Heart right ventricle (tissue), 16 donors: ENCODE data around the gene CNR2. TPM values are rescaled to one million over a fixed set of nuclear protein-coding genes. Genes with fewer than 3 reads are reported as not detected.

Experiments used
- ATAC-seq, 8 donors: fragments of 200-7000 bp; cut with Tn5 transposase; one replicate each; pipeline ENCODE4 v1.9.1; 2020; ENCODE audit warnings: mild to moderate bottlenecking in 8 of 8, moderate library complexity in 8 of 8, moderate number of reproducible peaks in 1 of 8
- DNase-seq, 2 donors: peaks; one replicate each; pipeline ENCODE4 v3.0.0-alpha.2; 2020
- H3K27ac ChIP-seq, 10 donors: fragments of 200-600 bp; sonication (generic) in 2 of 10; one replicate each; pipeline versions ENCODE4 v1.5.0 to v1.8.0; 2020 to 2022; ENCODE audit warnings: mild to moderate bottlenecking in 3 of 10
- H3K27me3 ChIP-seq, 7 donors: fragments of 200-600 bp; one replicate each; pipeline ENCODE4 v1.8.0; 2021 to 2022; ENCODE audit warnings: mild to moderate bottlenecking in 2 of 7
- H3K36me3 ChIP-seq, 9 donors: fragments of 200-600 bp; sonication (generic) in 1 of 9; one replicate each; pipeline versions ENCODE4 v1.5.0 to v1.8.0; 2020 to 2022; ENCODE audit warnings: mild to moderate bottlenecking in 2 of 9
- H3K4me1 ChIP-seq, 9 donors: fragments of 200-600 bp; sonication (generic) in 1 of 9; one replicate each; pipeline versions ENCODE4 v1.5.0 to v1.8.0; 2020 to 2022; ENCODE audit warnings: mild to moderate bottlenecking in 4 of 9
- H3K4me3 ChIP-seq, 10 donors: fragments of 200-600 bp; sonication (generic) in 2 of 10; one replicate each; pipeline versions ENCODE4 v1.5.0 to v1.8.0; 2020 to 2022; ENCODE audit warnings: mild to moderate bottlenecking in 7 of 10, moderate library complexity in 2 of 10
- H3K9me3 ChIP-seq, 11 donors: fragments of 200-600 bp in 10 of 11; sonication (generic) in 2 of 11; one replicate each; pipeline versions ENCODE4 v1.5.0 to v1.8.0; 2013 to 2022; ENCODE audit warnings: mild to moderate bottlenecking in 2 of 11, control low read depth in 1 of 11, moderate library complexity in 1 of 11
- CTCF ChIP-seq, 9 donors: fragments of 200-600 bp; sonication (generic) in 2 of 9; IDR thresholded peaks; one replicate each; pipeline versions ENCODE4 v1.5.0 to v1.8.0; 2021 to 2022; ENCODE audit warnings: antibody characterized with exemption in 9 of 9, mild to moderate bottlenecking in 5 of 9, moderate library complexity in 1 of 9
- WGBS, 2 donors: extraction: QIAGEN DNeasy Blood & Tissue Kit; methylation state at CpG; one replicate each; pipeline ENCODE4 v1.1.7; 2013; ENCODE audit warnings: inconsistent platforms in 1 of 2; 5-methylcytosine and 5-hydroxymethylcytosine counted together
- intact Hi-C, 10 donors: fragments of 100-400 bp; cut with DNase I; formaldehyde crosslinking; loops; one replicate each; pipeline versions ENCODE4 v1.11.1 to v1.14.2; 2022
- polyA plus RNA-seq, 2 donors: library from polyadenylated mRNA; stranded (reverse); fragments of 200-250 nt; gene quantifications; one replicate each; pipeline ENCODE4 v1.2.3, GENCODE V29; 2013
- total RNA-seq, 10 donors: library from RNA; stranded (reverse); fragmentation: NEBNext Ultra II Directional in 3 of 10; extraction: Animal tissue kit (Norgen Biotek cat#: 25700) in 3 of 10; gene quantifications; one replicate each; pipeline versions ENCODE4 v1.2.1 to v1.2.4, GENCODE V29; 2021 to 2023
- donor health status: Arrhythmogenic right ventricular cardiomyopathy.
- donor health status: ischemic (EF 13 %, LVEDD 7.1; RV severe dilation, severe dysfunction).
- donor health status: healthy with polysubstance abuse.
- donor health status: DM: no; HTN: yes; CAD: no.
- donor health status: DM: no; HTN: no; CAD: no.
- donor health status: ischemic (EF 25% LVEDD 6.9; RV normal size, moderate dysfunction).
- donor health status: ischemic (EF 25% LVEDD 5.7; RV mildly dilated, moderate dysfunction).
- donor health status: healthy.
- donor health status: DM: yes; HTN: yes; CAD: no.
- donor health status: Ischemic cardiomyopathy.
- donor health status: ischemic (EF 35%, LVEDD 5.7; RV mildly dilated, moderate dysfunction).
- donor health status: nonischemic (EF 11% LVEDD 7.7; RV severe dilation, severe dysfunction).
- donor health status: DM: yes; HTN: yes; CAD: no.
- donor health status: PGD.
- donor health status: ischemic (EF 29% LVEDD 5.4; RV normal size, mild dysfunction).
- donor health status: nonischemic (EF 23%, LVEDD 6.1; RV moderate dilation, normal function).

CNR2 gene
- total and polyA plus RNA-seq, 12 donors = 0.01 to 0.19 TPM; not detected in 10

GRCh38 chr1:23916209-23917131 is 3.3 kb upstream of the CNR2 start:
- Histone ChIP-seq H3K36me3 (no peaks in the 10 kb centered on the region), H3K27ac (peak overlapping the region in 3 of 10 donors; percentile 6 to 27 (median 16)), H3K4me3 (no peak overlapping the region), H3K27me3 (no peaks in the 10 kb centered on the region), H3K4me1 (peaks cover 0 to 33% (median 8%) of the 10 kb centered on the region in 9 donors), H3K9me3 (no peaks in the 10 kb centered on the region)
- 47 to 49% methylated on average over 12 of the region's 12 CpGs for WGBS, 2 donors
- ATAC-seq (peak; percentile 73 to 86 (median 80)), DNase-seq (peak; percentile 51 to 56)
- intact Hi-C loops = loop anchor here in 6 of 10 donors (1.0 to 10.0 kb wide), 6 partner anchors 48 to 144 kb away; partner anchors contain the start of gene FUCA1 (in 2 of the 6)
- TF ChIP-seq CTCF (IDR thresholded peaks at IDR 0.05) = peak; percentile 34 to 76 (median 64)

GRCh38 chr1:23915466-23915865 is 2.3 kb upstream of the CNR2 start:
- TF ChIP-seq CTCF (IDR thresholded peaks at IDR 0.05) = no peak
- DNase-seq (no peak), ATAC-seq (no peak)
- Histone ChIP-seq H3K27ac (no peak overlapping the region), H3K27me3 (no peaks in the 10 kb centered on the region), H3K9me3 (no peaks in the 10 kb centered on the region), H3K4me3 (no peak overlapping the region), H3K4me1 (peaks cover 0 to 38% (median 2%) of the 10 kb centered on the region in 9 donors), H3K36me3 (no peaks in the 10 kb centered on the region)
- 92 to 96% methylated on average over 5 of the region's 5 CpGs for WGBS, 2 donors
- intact Hi-C loops = loop anchor here in 6 of 10 donors (5.0 to 10.0 kb wide), 4 partner anchors 51 to 143 kb away; partner anchors contain the start of gene FUCA1 (in 1 of the 6)

DNA sequence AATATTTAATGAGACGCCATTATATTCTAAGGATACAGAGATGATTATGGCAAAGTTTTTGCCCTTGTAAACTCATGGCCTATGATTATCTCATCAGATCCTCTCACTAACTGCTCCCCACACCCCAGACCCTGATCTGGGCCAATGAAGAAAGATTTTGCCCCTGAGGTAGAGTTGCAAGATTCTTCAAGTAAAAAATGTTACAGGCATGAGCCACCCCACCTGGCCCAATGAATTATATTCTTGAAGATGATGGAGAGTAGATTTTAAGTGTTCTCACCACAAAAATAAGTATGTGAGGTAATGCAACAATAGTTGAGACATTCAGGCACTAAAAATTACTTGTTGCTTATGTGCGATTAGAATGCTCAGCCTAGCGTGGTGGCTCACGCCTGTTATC is 1.8 kb upstream of the CNR2 start:
- H3K27me3 ChIP-seq = no peaks in the 10 kb centered on the region
- DNase-seq (no peak), ATAC-seq (no peak)
- H3K9me3 ChIP-seq = no peaks in the 10 kb centered on the region
- intact Hi-C loops = loop anchor here in 6 of 10 donors (5.0 to 10.0 kb wide), 4 partner anchors 50 to 143 kb away; partner anchors contain the start of gene FUCA1 (in 1 of the 6)
- TF ChIP-seq CTCF (IDR thresholded peaks at IDR 0.05) = no peak
- H3K36me3 ChIP-seq = no peaks in the 10 kb centered on the region
- WGBS, 2 donors = 98% methylated on average over 4 of the region's 4 CpGs
- H3K4me1 ChIP-seq = peaks cover 0 to 34% (median 0%) of the 10 kb centered on the region in 9 donors
- H3K4me3 ChIP-seq = no peak overlapping the region
- no peak overlapping the region for H3K27ac ChIP-seq

- ATAC-seq = no peak
- peaks cover 0 to 52% (median 0%) of the 10 kb centered on the region in 9 donors for H3K4me1 ChIP-seq
- intact Hi-C loops = loop anchor here in 2 of 10 donors (10.0 kb wide), 2 partner anchors 47 to 97 kb away; partner anchors contain the start of gene FUCA1 (in 1 of the 2)
These were observed 1.2 kb downstream of the CNR2 start for GRCh38 chr1:23911921-23912320.

More at GRCh38 chr1:23911921-23912320, 1.2 kb downstream of the CNR2 start:
- Histone ChIP-seq H3K27me3 (peaks cover 3 to 24% (median 16%) of the 10 kb centered on the region in 7 donors), H3K27ac (peak overlapping the region in 1 of 10 donors; percentile 14), H3K4me3 (peak overlapping the region in 1 of 10 donors; percentile 27), H3K36me3 (no peaks in the 10 kb centered on the region), H3K9me3 (no peaks in the 10 kb centered on the region)
- no peak for TF ChIP-seq CTCF (IDR thresholded peaks at IDR 0.05)
- WGBS, 2 donors = 81% methylated on average over 8 of the region's 8 CpGs
- no peak for DNase-seq
